Effector CD4-positive, alpha-beta T cell (primary cell): ENCODE data around the gene ABCF1.

ENCODE experiments used
- DNase-seq: peaks from one replicate; pipeline ENCODE4 v3.0.0-alpha.2; 2020

ABCF1 gene

DNA sequence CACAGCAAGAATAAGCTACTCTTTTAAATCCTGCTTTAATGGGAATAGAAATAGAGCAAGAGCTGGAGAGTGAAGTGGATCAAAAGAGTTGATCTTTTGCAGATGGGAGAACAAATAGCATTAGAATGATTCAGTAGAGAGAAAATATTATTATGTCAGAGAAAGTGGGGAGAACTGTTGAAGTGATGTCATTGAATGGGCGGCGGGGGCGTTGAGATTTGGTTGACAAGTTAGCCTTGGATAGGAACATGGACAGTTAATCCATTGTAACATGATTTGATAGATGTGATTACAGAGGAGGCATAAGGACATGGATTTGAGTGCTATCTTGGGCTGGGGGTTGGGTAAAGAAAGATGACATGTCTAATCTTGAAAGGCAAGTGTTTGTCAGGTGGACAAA, 64.6 kb downstream of the ABCF1 start:
- DNase-seq = no peak

DNA sequence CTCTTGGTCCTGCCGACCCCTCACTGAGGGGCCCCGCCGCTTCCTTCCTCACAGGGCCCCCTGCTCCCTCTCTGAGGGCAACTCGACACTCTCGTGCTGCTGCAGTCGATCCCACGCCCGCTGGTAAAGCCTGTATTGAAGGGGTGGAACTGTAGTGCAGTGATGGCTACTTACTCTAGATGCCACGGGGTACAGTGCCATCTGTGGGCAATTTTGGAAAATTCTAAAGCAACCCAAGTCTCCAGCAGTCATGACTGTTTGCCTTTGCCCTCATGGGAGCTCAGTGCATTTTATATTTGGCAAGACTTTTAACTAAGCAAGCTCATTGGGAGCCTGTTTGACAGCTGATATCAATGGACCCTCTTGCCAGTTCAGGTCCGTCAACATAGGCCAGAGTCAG, 69.2 kb downstream of the ABCF1 start:
- DNase-seq = no peak

- DNase-seq = no peak
Measured at GRCh38 chr6:30641048-30641447, 69.8 kb downstream of the ABCF1 start.
